OCI-LY7 (cell line): ENCODE results near the gene GMPS. TPM values are rescaled to one million over a fixed set of nuclear protein-coding genes. Genes with fewer than 3 reads are reported as not detected.

Source experiments
- BruUV-seq: library from RNA; stranded (reverse); fragments of 400-500 nt; replicated peaks from 2 replicates; lab custom pipeline; 2021; lab: Mats Ljungman, UMichigan
- CTCF ChIA-PET: fragments of 300-600 bp; sonication (Branson Sonifier 250); formaldehyde crosslinking; loops from one replicate; lab custom pipeline; 2022; ENCODE audit warnings: antibody characterized with exemption; ENCODE audit not compliant: unreplicated experiment; lab: Charles Lee
- POLR2A ChIA-PET: fragments of 300-600 bp; sonication (Branson Sonifier 250); formaldehyde crosslinking; loops from one replicate; lab custom pipeline; 2022; ENCODE audit warnings: antibody characterized with exemption; lab: Charles Lee
- DNase-seq: peaks from one replicate; pipeline ENCODE4 v3.0.0-alpha.2; 2015; ENCODE audit warnings: low spot score
- H2AFZ ChIP-seq: fragments of 200-600 bp; sonication (generic), shearing (Covaris generic); 2 replicates; pipeline ENCODE4 v1.6.1; 2014; ENCODE audit warnings: mild to moderate bottlenecking, antibody characterized with exemption, low read length, moderate library complexity
- H3K27ac ChIP-seq: fragments of 200-600 bp; sonication (generic); 2 replicates; pipeline ENCODE4 v1.5.1; 2014; ENCODE audit warnings: mixed run types, low read depth, mild to moderate bottlenecking, moderate library complexity, low read length, inconsistent platforms; ENCODE audit not compliant: poor library complexity, severe bottlenecking
- H3K36me3 ChIP-seq: fragments of 200-600 bp; sonication (generic); 2 replicates; pipeline ENCODE4 v1.6.1; 2014; ENCODE audit warnings: mild to moderate bottlenecking, antibody characterized with exemption, low read length, moderate library complexity, mixed read lengths; ENCODE audit not compliant: insufficient read depth
- H3K4me1 ChIP-seq: fragments of 200-600 bp; sonication (generic); 2 replicates; pipeline ENCODE4 v1.5.1; 2014; ENCODE audit warnings: mild to moderate bottlenecking, low read length; ENCODE audit not compliant: insufficient read depth, poor library complexity, severe bottlenecking
- H3K4me2 ChIP-seq: fragments of 200-600 bp; sonication (generic); 2 replicates; pipeline ENCODE4 v1.6.1; 2014; ENCODE audit warnings: mild to moderate bottlenecking, low read length
- H3K4me3 ChIP-seq: fragments of 200-600 bp; sonication (generic); 2 replicates; pipeline ENCODE4 v1.5.1; 2014; ENCODE audit warnings: mild to moderate bottlenecking, low read depth, low read length; ENCODE audit not compliant: poor library complexity, severe bottlenecking
- H3K79me2 ChIP-seq: fragments of 200-600 bp; sonication (generic); 2 replicates; pipeline ENCODE4 v1.6.1; 2016; ENCODE audit warnings: low read depth, mild to moderate bottlenecking, low read length, moderate library complexity, mixed read lengths; ENCODE audit not compliant: insufficient read depth
- H3K9me2 ChIP-seq: fragments of 200-600 bp; sonication (generic); 2 replicates; pipeline ENCODE4 v1.6.1; 2016; ENCODE audit warnings: mild to moderate bottlenecking, low read length, mixed read lengths; ENCODE audit not compliant: insufficient read depth
- H3K9me3 ChIP-seq: fragments of 200-600 bp; sonication (generic); 2 replicates; pipeline ENCODE4 v1.6.1; 2014; ENCODE audit warnings: mild to moderate bottlenecking, mixed run types, low read length, mixed read lengths
- H4K20me1 ChIP-seq: fragments of 200-600 bp; sonication (generic); 2 replicates; pipeline ENCODE4 v1.6.1; 2014; ENCODE audit warnings: mild to moderate bottlenecking, antibody characterized with exemption, low read length, moderate library complexity, mixed read lengths; ENCODE audit not compliant: insufficient read depth
- EZH2phosphoT487 ChIP-seq: fragments of 200-600 bp; sonication (generic); IDR thresholded peaks from 2 replicates; pipeline ENCODE4 v1.6.1; 2018; ENCODE audit warnings: low read depth, borderline replicate concordance, mild to moderate bottlenecking, mixed run types, antibody characterized with exemption, low read length, moderate library complexity, mixed read lengths
- intact Hi-C: fragments of 100-400 bp; cut with micrococcal nuclease; formaldehyde crosslinking; loops from one replicate; pipeline ENCODE4 v1.10.0; 2022; ENCODE audit not compliant: unreplicated experiment
- total RNA-seq, 2 experiments: library from RNA; depleted of rRNA in 1 of 2; stranded (reverse); fragments of >200 nt in 1 of 2; shearing (Covaris generic) in 1 of 2; gene quantifications; 2 replicates each; pipeline ENCODE4 v1.2.3, GENCODE V29; 2014 to 2022
- TF ChIP-seq, protein P1 (sequence below): fragments of 200-600 bp; sonication (generic); conservative IDR thresholded peaks from 2 replicates; pipeline ENCODE4 v1.5.1; 2014; ENCODE audit warnings: mild to moderate bottlenecking, antibody characterized with exemption, low read length, moderate library complexity, mixed read lengths

The GMPS gene
- total RNA-seq, 2 experiments from 2014 or later, result 37.6 to 116 TPM

DNA sequence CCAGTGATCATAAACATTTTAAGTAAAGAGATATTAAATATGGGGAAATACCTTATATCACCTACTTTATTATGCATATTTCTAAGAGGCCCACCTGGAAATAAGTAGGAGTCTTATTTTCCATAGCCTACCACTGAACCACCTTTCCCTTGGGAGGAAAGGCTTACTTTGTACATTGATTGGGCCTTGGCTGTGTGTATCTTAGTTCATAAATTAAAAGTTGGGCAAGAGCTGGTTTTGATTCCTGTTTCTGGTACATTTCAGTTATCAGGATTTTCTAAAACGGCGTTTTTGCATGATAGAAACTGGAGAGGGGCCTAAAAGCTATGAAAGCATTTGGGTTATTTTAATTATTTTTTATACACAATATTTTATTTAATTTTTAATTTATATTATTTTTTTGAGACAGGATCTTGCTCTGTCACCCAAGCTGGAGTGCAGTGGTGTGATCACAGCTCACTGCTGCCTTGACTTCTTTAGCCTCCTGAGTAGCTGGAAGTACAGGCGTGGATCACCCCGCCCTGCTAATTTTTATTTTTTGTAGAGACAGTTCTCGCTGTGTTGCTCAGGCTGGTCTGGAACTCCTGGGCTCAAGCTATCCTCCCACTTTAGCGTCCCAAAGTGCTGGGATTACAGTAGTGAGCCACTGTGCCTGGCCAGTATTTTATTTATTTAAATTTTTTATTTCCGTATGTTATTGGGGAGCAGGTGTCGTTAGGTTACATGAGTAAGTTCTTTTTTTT, 2.6 kb downstream of the GMPS start:
- ChIA-PET CTCF (no interaction called here), POLR2A (interaction anchor here (0.8 to 1.3 kb wide), 6 partner anchors 8 to 137 kb away, joined by 3 to 5 read pairs (median 3); no protein-coding TSS in a partner anchor)
- Histone ChIP-seq H3K9me3 (no peaks in the 10 kb centered on the region), H3K9me2 (no peaks in the 10 kb centered on the region), H3K36me3 (peaks cover 23% of the 10 kb centered on the region; the same call in 1 of the 2 replicates), H3K27ac (no peak overlapping the region), H4K20me1 (peaks cover 38% of the 10 kb centered on the region), H3K4me2 (peak overlapping the region; percentile 98), H3K4me1 (peaks cover 28% of the 10 kb centered on the region), H2AFZ (no peak overlapping the region), H3K79me2 (peaks cover 75% of the 10 kb centered on the region), H3K4me3 (peak overlapping the region; percentile 88)
- DNase-seq, result no peak
- intact Hi-C loops, result loop anchor here (5.0 to 10.0 kb wide), 4 partner anchors 121 to 1292 kb away; partner anchors contain the start of genes CCNL1 and MME
- TF ChIP-seq EZH2phosphoT487, result no peak
- TF ChIP-seq, protein P1, sequence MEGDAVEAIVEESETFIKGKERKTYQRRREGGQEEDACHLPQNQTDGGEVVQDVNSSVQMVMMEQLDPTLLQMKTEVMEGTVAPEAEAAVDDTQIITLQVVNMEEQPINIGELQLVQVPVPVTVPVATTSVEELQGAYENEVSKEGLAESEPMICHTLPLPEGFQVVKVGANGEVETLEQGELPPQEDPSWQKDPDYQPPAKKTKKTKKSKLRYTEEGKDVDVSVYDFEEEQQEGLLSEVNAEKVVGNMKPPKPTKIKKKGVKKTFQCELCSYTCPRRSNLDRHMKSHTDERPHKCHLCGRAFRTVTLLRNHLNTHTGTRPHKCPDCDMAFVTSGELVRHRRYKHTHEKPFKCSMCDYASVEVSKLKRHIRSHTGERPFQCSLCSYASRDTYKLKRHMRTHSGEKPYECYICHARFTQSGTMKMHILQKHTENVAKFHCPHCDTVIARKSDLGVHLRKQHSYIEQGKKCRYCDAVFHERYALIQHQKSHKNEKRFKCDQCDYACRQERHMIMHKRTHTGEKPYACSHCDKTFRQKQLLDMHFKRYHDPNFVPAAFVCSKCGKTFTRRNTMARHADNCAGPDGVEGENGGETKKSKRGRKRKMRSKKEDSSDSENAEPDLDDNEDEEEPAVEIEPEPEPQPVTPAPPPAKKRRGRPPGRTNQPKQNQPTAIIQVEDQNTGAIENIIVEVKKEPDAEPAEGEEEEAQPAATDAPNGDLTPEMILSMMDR, result no peak
- no TSS peak for BruUV-seq

DNA sequence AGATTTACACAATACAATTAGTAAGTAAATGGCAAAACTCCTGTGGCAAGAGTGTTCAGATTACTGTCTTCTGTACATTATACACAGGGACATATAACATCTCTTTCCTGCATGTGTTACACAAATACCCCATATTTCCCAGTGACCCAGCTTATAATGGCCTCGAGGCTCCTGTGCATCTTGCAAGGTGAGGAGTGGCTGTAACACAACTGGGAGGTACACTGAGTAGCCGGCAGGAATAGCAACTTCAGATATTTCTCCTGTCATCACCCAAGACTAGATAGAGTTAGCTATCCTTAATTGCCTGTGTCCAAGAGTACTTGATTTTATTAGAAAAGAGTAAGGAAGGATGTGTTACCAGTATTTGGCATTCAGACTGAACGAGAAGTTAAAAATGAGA, 5.6 kb downstream of the GMPS start:
- Histone ChIP-seq H3K4me1 (peaks cover 26% of the 10 kb centered on the region), H3K4me3 (no peak overlapping the region), H4K20me1 (peaks cover 49% of the 10 kb centered on the region), H3K9me2 (no peaks in the 10 kb centered on the region), H3K4me2 (peak overlapping the region; percentile 25; the same call in 1 of the 2 replicates), H3K27ac (no peak overlapping the region), H3K79me2 (peaks cover 100% of the 10 kb centered on the region), H3K9me3 (no peaks in the 10 kb centered on the region; the same call in 1 of the 2 replicates), H3K36me3 (peaks cover 36% of the 10 kb centered on the region), H2AFZ (no peak overlapping the region)
- no peak for DNase-seq
- intact Hi-C loops, result loop anchor here (10.0 kb wide), 1 partner anchor 1289 kb away; the partner anchor contains the start of gene CCNL1
- ChIA-PET CTCF (no interaction called here), POLR2A (no interaction called here)
- TF ChIP-seq, protein P1, result no peak
- TF ChIP-seq EZH2phosphoT487, result no peak
- BruUV-seq, result no TSS peak
